DMS153 (cell line): Measurements from ENCODE around the gene GPR3.
"Not testable (repeated sequence)": the region's sequence is repeated elsewhere in the genome, so short reads cannot be mapped to it uniquely, and the experiment has no call there.

Experiments
- DNase-seq: peaks from one replicate; lab custom pipeline; 2025; lab: John Stamatoyannopoulos, UW

GPR3 gene

DNA sequence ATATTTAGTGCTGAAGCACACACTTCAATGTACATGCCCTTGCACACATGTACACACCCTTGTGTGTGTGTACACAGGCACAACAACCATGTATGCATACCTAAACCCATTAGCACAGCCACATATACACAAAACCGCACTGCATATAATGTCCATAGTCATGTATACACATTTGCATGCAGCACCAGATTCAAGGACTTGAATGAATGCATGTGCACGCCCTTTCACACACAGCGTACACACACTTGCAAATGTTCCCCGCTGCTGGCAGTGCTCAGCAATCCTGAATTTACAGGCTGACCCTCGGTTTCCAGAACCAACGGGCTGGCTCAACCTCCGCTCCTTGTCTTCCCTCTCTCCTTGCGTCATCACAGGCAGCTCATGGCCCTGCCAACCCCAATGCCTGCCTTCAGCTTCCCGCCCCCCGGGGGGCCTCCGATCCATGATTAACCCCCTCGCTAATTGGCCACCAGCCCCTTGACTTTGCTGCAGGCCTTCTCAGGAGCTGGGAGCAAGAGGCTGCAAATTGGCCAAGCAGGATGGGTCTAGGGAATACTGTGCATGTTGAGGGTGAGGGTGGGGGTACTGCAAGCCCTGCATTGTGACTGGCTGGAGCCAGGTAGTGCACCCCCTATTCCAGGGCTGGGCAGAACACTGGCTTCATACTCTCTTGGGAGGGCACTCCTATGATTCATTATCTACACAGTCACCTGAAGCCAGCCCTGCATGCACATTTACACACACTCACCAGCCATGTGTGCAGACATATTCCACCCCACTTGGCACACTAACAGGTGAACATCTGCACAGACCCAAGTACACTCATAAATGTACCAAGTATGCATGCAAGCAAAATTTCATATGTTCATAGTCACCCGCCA is 7.9 kb downstream of the GPR3 start:
- no peak for DNase-seq

DNA sequence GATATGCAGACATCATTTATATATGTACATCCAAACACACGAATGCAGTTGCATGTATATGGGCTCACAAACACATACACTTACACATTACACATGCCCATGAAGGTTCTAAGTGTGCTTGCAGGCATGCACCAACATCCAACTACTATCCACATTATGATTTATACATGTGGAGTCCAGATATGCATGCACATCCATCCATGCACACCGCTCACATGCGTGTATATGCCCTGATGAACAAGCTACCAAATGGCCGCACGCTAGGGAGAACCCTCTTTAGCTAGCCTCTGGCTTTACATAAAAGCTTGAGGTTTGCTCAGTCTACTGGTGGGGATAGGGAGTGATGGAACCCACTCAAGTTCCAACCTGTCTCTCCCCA is 8.5 kb downstream of the GPR3 start:
- DNase-seq = no peak

GRCh38 chr1:27402349-27402754 is 9.9 kb downstream of the GPR3 start:
- no peak for DNase-seq

DNA sequence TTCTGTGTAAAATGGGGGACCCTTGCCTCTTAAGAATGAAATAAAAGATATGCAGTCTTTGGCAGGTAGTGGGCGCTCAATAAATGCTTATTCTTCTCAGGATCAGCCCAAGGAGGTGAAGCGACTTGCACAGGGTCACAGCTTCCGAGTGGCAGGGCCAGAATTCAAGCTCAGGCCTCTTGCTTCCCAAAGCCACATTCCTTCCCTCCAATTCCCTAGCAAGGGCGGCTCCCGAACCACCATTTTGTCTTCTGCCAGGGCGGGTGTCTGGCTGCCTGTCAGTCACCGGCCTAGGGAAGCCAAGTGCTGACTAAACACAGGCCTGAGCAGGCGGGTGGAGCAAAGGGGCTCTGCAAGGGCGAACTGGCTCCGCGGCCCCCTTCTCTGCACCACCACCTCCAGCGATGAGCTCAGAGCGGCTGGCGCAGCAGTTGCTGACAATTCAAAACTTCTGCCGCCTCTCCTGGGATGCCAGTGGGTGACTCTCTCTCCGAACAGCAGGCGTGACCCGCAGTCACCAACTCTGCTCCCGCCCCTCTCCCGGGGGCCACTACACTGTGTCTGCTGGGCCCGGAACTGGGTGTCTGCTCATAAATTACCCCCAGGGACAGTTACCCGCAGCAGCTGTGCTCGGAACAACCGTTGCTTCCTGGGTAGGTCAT is 10.8 kb downstream of the GPR3 start:
- DNase-seq = no peak

DNA sequence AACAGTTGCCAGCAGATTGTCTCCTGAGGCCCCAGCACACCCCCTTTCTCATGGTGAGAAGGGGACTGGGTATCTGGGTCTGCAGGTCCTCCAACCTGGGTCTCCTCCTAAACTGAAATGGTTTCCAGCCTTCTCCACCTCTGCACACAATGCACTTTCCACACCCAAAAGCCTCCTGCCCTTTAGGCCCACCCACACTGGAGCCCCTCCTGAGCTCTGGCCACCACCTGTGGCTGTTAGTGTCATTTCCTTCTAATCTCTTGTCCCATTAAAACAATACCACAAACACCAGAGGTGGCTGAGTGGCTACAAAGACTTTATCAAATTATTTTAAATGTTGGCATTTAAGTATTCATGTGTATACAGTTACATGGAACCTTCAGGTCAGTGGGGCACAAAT is 11.5 kb downstream of the GPR3 start:
- DNase-seq = no peak

- no peak for DNase-seq
Measured at GRCh38 chr1:27405074-27405473, 12.7 kb downstream of the GPR3 start.

GRCh38 chr1:27405598-27406361 is 13.4 kb downstream of the GPR3 start:
- DNase-seq = not testable (repeated sequence)

GRCh38 chr1:27406362-27406680 is 13.9 kb downstream of the GPR3 start:
- no peak for DNase-seq

DNA sequence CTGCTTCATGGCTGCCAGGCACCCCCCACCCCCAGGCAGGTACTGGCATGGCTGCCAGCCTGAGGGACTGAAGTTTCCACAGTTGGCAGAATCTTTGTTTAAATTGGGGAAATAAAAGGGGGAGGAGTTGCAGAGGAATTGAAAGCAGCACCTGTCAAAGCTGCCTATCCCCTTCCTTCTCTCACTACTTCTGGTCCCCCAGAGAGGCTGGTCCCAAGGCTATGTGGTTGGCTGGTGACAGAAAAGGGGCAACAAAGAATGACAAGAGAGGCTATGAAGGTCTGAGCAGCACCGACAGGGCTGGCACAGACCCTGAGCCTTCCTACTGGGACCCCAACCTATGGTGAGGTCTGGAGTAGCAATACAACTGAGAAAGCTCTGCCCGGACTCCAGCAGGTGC is 14.4 kb downstream of the GPR3 start:
- not testable (repeated sequence) for DNase-seq

DNA sequence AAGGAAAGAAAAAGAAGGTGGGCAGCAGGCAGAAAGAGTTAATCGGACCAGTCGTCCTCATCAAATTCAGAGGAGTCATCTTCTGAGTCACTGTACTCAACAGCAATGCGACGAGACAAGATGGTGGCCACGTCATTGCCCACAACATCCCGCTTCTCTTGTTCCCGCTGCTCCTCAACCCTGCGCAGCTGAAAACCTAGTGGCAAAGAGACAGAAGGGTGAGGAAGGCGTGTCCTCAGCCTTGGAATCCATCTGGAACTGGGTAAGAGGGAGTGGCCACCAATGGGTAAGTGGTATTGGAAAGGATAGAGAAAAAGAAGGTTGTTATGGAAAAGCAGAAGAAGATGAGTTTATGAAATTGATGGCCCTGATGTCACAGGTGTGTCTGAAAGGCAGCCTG is 15.7 kb downstream of the GPR3 start:
- no peak for DNase-seq

- no peak for DNase-seq
Measured at GRCh38 chr1:27409669-27410068, 17.2 kb downstream of the GPR3 start.

GRCh38 chr1:27410709-27411108 is 18.3 kb downstream of the GPR3 start:
- DNase-seq = no peak

DNA sequence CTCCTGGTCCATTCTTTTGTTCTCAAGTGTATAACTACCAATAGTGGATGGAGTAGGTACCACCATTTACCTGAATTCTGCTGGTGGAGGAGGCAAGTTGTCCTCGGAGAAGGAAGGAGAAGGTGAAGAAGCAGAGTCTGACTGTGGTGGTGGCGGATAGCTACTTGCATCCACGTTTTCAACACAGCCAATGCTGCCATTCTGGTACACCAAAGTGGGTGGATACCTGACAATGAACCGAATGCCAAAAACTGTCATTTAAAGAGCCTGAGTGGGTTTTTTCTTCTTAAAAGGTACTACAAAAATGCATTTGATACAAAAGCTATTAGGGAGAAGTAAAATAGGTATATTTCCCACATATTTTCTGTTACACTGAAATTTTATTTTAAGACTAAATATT is 20.1 kb downstream of the GPR3 start:
- DNase-seq = no peak

DNA sequence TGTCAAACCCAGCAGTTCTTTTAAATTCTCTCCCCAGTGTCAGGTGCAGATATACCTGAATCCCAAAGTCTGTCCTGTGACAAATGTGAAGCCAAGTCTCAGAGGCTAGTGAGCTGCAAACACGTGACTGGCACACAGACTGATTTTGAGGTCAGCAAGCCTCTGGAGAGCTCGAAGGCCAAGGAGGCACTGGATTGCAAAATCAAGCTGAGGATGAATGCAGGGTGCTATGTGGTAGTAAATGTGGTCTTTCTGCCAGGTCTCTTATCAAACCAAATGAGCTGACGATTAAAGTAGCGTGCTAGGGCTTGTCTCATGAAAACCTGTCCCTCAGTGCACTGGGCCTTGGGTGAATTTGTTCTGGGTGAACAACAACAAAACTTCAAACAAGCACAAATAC is 20.6 kb downstream of the GPR3 start:
- no peak for DNase-seq

GRCh38 chr1:27414091-27414490 is 21.7 kb downstream of the GPR3 start:
- DNase-seq = no peak

- peak; percentile 32 for DNase-seq
Measured at GRCh38 chr1:27416387-27417111, 24.1 kb downstream of the GPR3 start.

DNA sequence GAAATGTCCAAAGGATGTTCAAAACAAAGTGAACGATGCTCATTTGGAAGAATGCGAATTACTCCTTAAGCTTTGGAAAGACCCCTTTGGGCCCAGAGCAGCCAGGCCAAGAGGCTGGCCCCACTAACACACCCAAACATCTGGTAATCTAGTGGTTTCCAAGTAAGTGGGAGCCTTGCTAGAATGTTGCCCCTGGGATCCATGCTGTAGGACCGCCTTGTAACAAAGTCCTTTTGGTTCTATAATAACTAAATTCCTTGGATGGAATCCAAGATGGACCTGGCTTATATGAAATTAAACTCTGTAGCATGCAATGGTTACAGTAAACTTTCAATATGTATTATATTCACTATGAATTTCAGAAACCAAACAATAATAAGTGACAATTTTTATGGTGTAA is 25.3 kb downstream of the GPR3 start:
- DNase-seq = no peak

DNA sequence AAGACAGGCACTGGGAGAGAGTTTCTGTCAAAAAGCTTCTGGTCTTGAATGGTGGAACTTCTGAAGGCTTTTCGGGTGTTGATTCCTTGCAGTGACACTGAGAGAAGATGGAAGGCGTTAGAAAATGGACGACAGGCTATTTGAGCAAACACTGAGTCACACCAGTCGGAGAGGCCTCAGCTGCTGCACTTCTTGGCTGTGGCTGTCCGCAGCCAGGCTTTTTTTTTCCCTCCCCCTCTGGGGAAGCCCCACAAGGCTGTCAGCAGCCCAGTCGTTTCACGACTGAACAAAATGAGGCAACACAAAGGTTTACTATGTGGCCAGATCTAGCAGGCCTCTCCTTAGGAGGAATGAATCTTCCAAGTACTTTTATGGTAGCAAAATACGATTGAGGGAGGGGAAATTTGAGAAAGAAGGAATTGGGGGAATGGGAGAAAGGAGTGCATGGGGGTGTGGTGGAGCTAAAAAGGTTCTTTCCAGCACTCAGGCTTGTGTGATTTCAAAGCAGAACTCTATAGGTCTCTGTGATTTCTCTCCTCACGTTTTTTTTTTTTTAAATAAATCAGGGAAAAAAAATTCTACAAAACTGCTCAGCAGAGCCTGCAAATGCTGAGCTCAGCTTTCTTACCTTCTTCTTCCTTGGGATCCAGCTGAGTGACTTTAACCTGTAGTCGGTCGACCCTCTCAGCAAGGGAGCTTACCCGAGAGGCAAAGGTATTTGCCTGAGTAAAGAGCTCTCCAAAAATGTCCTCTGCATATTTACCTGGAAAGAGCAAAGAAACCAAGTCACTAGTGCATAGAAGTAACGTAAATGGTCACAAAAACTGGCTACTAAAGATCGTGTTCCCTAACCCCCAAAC is 26.1 kb downstream of the GPR3 start:
- DNase-seq = no peak

DNA sequence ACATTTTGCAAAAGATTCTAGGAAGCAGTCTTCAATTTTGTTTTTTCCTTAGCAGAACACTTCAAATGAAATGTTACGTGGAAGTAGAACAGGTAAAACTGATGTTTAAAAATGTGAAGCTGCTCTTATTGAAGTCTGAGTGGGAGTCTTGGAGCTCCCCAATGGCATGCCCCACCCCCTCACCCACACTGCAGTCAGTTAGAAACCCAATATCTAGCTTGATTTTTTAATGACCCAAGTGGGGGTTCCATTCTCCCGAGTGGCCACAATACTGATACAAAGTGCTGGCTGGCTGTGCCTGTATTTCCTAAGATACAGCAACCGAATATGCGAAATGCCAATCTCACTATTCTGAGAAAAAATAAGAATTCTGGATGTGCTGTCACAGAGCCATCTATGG is 31.3 kb downstream of the GPR3 start:
- no peak for DNase-seq

DNA sequence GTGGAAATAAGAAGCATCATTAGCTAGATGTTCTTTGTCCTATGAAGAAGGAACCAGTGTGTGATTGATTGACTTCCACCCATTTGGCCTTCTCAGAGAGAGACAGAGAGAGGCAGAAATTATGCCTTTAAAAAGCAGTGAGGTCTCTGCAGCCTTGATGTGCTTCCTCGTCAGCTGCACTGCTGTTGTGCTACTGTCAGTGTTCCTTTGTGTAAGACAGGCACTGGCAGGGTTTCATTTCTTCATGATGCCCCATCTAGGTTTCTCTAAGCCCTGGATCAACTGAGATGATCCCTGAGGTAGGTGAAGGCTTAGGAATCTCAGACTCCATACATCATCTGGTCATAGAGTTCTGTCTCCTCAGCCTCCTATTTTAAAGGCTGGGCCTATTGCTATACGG is 34.9 kb downstream of the GPR3 start:
- DNase-seq = no peak

DNA sequence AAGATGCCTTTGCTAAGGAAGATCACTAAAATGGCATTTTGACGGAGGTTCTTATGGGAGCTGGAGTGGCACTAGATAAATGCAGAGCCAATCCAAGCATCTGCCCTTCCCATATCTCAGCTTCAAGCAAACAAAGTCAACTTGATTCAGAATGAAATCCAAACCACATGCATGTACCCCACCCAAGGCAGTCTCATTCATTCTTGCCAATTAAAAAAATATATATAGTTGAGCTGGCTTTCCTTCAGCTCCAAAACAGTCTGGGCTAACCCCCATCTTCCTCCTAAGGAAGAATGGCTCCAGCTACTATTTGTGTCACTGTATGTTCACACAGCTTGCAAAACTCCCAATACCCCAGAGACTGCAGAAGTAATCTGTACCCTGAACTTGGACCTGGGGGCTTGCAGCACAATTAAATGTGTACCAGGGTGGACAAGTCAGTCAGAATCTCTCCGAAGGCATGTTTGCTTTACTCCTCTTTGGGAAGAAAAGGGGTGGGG is 35.4 kb downstream of the GPR3 start:
- no peak for DNase-seq
